ENCODE results near the gene NR3C2.

NR3C2 gene

DNA sequence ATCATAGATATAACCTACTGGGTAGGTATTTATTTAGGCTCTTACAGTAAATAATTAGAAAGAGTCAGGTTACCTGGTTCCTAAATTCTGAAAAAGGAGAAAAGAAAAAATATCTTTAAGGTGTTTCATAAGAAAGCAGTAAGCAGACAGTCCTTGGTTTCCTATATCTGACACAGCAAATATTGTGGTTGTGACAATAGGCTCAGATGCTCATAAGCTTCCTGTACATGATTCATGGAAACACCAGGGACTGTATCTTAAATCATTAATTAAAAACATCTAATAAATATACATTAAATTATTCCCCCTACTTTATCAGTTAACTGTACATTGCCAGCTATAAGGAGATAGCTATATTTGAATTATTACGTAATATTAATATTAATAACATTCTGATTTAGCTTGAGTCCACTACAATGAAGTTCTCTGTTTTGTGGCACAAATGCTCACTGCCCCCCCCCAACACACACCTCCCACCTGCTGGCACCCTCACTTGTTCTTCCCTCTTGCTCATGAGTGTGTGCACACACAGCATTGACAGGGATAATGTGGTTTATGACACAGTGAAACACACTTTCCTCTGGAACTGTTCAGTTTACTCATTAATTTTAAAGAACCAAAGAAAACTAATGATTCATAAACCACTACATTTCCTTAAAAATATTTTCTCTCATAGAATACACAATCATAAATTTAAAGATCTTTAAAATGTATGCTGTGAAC lies 187.4 kb downstream of the NR3C2 start:
- no peak for DNase-seq

- no peak for DNase-seq
These were observed 188.4 kb downstream of the NR3C2 start for GRCh38 chr4:148253768-148254167.

DNA sequence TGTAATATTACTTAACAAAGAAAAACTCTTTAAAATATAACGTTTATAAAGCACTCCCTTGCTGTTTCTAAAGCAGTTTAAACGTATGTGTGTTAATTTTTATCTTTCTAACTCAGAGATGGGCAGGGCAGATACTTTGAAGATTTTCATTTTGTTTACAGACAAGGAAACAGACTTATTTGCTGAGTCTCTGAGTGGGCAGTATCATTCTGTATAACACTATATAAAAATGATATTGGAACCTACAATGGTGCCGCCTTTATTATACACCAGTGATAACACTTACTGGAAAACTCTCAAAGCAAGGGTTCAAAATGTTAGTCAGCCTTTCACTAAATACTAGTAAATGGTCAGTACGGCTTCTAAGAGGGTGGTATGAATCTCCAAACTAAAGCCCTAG lies 193.4 kb downstream of the NR3C2 start:
- DNase-seq: no peak

DNA sequence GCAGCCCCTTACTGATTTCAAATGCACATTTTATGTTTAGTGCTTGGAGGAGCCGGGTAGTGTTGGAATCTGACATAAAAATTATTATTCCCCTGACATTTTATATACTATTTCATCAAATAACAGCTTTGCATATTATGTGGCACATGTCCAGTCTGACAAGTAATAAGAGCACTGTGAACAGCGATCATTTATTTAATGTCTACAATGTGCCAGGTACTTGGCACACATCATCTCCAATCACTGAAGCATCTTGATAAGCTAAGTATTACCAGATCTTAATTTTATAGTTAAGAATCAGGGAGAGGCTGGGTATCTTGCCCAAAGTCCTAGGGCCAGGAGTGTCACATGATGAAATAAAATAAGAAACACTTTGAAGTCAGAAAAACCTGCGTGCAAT lies 197.2 kb downstream of the NR3C2 start:
- DNase-seq: no peak

DNA sequence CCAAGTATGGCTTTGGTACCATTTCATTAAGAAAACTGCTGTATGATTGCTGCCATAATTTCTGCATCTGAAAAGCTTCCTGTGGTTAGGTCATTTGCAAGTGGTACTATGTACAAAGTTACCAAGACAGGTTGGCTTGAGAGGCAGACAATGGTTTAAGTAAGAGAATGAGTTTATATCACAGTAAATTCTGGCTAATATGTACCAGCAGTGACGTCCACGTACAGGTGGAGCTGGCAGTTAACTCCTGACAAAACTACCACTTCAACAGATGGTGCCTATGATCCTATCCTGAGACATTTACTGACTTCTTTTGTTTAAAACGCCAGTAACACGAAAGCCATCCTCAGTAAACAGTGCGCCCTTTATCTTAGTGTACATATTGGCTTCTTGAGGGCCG lies 198.4 kb downstream of the NR3C2 start:
- no peak for DNase-seq

- no peak for DNase-seq
These were observed 202.0 kb downstream of the NR3C2 start for GRCh38 chr4:148240241-148240640.

- DNase-seq: no peak
These were observed 202.7 kb downstream of the NR3C2 start for GRCh38 chr4:148239494-148239985.

DNA sequence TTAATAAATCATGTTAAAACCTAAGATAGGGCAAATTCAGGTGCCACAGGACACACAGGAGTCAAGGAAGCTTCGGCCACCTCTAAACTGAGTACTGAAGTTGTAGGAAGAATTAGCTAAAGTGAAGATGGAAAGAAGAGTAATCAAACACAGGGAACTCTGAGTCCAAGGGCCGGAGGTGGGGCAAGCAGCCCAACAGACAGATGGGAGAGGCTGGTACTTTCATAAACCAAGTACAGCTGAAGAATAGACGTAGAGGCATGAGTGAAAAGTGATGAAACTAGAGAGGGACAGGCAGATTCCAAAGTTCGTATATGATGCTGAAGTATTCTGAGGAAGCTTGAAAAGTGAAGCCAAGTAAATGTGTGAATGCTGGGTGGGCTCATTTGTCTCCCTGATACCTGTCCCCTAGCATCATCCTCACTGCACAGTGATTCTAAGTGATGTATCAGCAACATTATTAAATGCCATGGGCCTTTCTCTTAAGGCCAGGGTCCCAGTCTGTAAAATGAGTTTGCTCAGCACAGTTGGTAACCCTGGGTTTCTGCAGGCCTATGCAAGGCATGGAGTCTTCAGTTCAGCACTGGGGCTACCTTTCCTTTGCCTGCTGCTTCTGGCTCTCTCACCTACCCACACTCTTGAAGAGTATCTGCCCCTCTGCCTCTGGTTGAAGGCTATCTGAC lies 203.3 kb downstream of the NR3C2 start:
- no peak for DNase-seq

- DNase-seq: no peak
These were observed 204.1 kb downstream of the NR3C2 start for GRCh38 chr4:148238086-148238485.

DNA sequence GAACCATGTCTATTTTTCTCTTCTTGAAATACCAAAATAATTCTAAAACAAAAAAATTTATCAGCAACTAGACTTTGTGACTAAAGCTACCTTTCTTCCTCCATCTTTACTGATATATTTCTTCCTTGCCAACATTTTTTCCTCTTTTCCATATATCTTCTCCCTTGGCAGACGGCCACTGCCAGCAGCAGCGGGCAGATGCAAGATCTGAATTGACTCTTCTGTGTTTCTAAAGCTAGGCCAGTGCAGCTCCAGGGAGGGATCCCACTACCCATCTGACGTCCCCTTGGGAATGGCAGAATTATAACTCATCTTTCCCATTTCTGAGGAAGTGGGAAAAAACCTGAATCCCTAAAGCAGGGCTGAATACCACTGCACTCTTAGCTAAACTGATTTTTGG lies 206.4 kb downstream of the NR3C2 start:
- no peak for DNase-seq

DNA sequence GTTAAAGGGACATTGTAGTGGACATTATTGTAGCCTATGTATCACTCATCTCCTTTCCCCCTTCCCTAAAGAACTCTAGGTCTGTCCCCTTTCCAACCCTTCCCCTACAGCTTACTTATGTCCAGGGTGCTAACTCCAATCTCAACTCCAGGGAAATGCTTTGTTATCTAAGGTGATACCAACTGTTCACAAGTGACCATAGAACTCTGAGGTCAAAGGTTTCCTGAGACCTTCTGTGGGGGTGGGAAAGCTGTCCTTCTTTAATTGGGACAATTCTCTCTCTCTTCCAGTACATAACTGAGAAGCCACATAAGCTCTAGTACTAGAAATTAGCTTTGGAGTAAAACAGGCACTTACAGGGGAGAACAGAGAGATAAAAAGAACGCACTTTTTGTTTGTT lies 212.4 kb downstream of the NR3C2 start:
- DNase-seq: no peak

- no peak for DNase-seq
These were observed 213.2 kb downstream of the NR3C2 start for GRCh38 chr4:148229028-148229427.

- DNase-seq: no peak
These were observed 215.1 kb downstream of the NR3C2 start for GRCh38 chr4:148227147-148227546.

GRCh38 chr4:148226341-148226740 lies 215.9 kb downstream of the NR3C2 start:
- DNase-seq: no peak

DNA sequence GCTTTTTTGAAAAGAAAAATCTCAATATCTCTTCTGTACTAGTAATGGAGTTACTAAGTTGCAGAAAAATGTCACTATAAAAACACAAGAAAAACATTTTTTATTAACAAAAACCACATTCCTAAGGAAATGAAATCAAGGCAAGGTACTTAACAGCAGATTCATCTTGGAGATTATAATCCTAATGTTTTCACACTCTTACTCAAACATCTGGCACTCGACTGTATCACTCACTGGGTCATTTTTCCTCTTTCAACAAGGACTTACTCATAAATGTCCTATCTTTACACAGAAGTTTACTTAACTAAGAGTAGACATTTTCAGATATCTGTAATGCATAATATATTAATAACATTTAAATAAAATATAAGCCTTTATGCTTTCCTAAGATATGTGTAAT lies 216.6 kb downstream of the NR3C2 start:
- DNase-seq: no peak

DNA sequence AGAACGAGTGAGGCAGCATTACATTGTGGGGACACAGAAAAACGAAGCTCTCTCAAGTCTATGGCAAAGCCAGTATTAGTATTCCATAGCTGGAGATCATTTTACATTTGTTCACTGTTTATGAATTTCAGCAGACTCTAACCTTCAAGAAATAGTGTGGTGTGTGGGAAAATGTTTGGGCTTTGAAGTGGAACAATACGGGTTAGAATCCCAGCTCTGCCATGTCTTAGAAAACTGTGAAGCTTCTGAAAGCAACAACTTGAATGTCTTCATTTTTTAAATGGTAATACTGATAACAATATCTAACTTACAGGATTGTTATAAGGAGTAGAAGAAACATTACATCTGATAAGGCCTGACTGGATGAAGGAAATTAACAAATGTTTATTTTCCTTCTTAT lies 217.7 kb downstream of the NR3C2 start:
- DNase-seq: no peak

GRCh38 chr4:148222991-148223660 lies 219.1 kb downstream of the NR3C2 start:
- DNase-seq: no peak

DNA sequence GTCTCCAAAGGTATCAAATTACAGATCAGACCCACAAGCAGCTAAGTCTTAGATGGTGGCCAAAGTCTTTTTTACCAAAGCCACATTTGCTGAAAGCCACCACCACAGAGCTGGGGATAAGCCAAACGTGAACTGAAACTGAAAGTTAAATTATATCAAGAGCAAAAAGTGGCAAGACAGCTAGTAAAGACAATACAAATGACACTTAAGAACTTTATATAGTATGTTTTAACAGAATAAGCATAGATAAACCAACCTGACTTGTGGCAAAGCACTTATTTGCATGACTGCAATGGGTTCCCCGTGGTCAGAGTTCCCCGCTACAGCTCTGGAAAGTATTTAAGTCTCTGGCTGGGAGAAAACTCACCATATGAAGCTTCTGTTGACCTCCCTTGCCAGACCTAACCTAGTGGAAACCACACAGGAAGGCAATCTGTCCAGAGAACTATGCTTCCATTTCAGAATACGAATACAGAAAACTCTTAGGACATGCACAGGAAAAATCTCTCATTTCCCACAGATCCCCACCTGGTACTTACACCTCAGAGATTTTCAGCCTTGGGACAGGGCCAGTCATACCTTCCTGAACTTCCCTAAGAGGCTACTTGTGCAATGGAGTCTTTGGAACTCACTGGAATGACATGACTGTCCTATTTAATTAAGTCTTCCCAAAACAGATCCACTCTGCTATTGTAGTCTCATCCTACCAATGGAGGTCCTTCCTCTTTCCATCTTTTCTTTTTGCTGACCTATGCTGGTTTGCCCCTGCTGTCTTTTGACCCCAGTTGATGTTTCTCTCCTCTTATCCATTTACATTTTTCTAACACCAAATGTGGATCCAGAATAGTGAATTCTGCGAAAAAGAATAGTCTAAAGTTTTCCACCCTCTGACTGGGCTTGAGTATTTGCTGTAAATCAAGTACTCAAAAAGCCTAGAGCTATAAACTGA lies 225.1 kb downstream of the NR3C2 start:
- DNase-seq: peak; percentile 39

DNA sequence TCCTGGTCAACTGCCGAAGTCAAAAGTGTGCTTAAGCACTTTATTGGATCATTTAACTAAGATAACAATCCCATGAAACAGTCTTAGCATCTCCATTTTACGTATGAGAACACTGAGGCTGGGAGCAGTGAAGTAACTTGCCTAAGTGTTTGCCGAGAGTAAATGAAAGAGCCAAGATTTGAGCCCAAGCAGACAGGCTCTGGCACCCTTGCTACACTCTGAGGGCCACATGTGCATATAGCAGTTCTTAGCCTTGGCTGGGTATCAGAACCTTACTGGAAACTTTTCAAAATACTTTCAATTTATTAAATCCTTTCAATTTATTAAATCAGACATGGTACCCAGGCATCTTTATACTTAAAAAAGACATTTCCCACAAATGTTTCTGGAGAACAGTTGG lies 225.9 kb downstream of the NR3C2 start:
- no peak for DNase-seq

DNA sequence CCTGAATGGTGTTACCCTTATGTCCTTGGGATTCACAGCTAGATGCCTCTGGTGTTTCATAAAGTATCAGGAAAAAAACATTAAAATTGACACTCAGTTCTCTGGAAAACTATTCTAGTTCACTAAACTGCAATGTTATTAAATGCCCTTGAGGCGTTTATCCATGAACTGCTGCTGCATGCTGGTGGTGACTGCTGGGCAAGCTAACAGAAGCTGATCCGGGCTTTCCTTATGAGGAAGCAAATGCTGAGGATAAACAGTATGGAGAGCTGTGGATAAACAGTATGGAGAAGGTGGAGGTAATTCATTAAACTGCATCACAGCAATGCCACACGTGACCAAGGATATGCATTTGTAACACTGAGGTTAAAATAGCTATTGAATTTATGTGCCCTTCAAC lies 227.0 kb downstream of the NR3C2 start:
- DNase-seq: no peak

DNA sequence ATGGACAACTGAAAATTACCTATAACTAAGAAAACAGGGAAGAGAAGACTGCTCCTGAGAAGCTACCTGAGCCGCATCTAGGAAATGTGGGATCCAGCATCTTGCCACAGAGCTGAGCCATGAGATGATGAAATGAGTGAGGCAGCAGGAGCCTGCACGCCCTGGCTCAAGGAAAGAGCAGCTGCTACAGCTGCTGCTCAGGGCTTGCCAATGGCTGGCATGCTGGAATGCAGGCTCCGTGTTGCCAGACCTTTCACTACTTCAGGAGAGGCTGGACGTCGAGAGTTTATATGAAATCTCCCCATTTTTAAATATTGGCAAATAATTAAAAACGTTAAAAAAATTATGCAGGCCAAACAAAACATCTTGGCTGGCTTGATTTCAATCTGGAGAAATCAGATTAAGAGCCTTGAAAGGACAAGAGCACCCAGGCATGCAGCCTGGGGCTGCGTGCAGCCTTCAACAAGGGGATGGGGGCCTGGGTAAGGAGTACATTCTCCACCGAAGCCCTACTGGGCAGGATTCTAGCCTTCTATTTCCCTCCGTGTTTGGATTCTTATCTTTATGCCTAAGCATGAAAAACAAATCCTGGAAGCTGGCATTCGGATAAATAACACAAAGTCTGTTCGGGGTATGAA lies 227.6 kb downstream of the NR3C2 start:
- no peak for DNase-seq

DNA sequence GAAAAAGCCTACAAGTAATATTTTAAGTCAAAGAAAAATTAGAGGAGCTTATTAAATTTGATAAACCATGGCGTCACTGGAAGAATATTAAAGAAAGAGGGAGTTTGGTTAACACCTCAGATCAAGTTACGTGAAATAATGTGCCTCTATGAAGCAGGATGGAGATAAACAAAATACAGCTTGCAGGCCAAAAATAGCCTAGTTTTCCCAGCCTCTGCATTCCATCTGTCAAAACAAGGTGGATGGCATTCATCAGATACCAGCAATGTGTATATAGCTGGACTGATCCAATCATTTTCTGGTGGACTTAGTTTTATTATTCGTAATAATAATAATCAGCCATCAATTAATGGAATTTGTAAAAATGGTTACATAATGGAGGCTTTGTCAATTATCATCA lies 230.7 kb downstream of the NR3C2 start:
- no peak for DNase-seq

Measured in central memory CD4-positive, alpha-beta T cell (primary cell).